Spleen (tissue), 11 donors: ENCODE measurements around the gene PLOD1. TPM values are rescaled to one million over a fixed set of nuclear protein-coding genes. Genes with fewer than 3 reads are reported as not detected.
"Not testable (repeated sequence)": the region's sequence is repeated elsewhere in the genome, so short reads cannot be mapped to it uniquely, and the experiment has no call there.

Experiments
- DNase-seq: peaks from one replicate; pipeline ENCODE4 v3.0.0-alpha.2; 2020
- H3K27ac ChIP-seq, 8 donors: fragments of 200-600 bp; sonication (generic) in 7 of 8; 1 replicate in 4 of 8; 2 replicates in 4 of 8; pipeline versions ENCODE4 v1.5.0 to v1.8.0; 2016 to 2021; ENCODE audit warnings: inconsistent platforms in 4 of 8, mild to moderate bottlenecking in 4 of 8, moderate library complexity in 1 of 8
- H3K27me3 ChIP-seq, 7 donors: fragments of 200-600 bp; sonication (generic) in 6 of 7; replicated peaks in 1 of 7; 1 replicate in 4 of 7; 2 replicates in 3 of 7; pipeline versions ENCODE4 v1.5.0 to v1.8.0; 2016 to 2021; ENCODE audit warnings: inconsistent platforms in 3 of 7, mild to moderate bottlenecking in 1 of 7
- H3K36me3 ChIP-seq, 6 donors: fragments of 200-600 bp; sonication (generic) in 5 of 6; 1 replicate in 4 of 6; 2 replicates in 2 of 6; pipeline versions ENCODE4 v1.5.0 to v1.8.0; 2016 to 2021; ENCODE audit warnings: inconsistent platforms in 2 of 6
- H3K4me1 ChIP-seq, 6 donors: fragments of 200-600 bp; sonication (generic) in 5 of 6; 1 replicate in 3 of 6; 2 replicates in 3 of 6; pipeline versions ENCODE4 v1.5.0 to v1.8.0; 2016 to 2021; ENCODE audit warnings: inconsistent platforms in 3 of 6
- H3K4me3 ChIP-seq, 8 donors: fragments of 200-600 bp; sonication (generic) in 7 of 8; 1 replicate in 4 of 8; 2 replicates in 4 of 8; pipeline versions ENCODE4 v1.5.0 to v1.8.0; 2016 to 2021; ENCODE audit warnings: inconsistent platforms in 4 of 8, mild to moderate bottlenecking in 4 of 8, moderate library complexity in 2 of 8
- H3K9me3 ChIP-seq, 8 donors: fragments of 200-600 bp; sonication (generic) in 7 of 8; 1 replicate in 4 of 8; 2 replicates in 4 of 8; pipeline versions ENCODE4 v1.5.0 to v1.8.0; 2016 to 2021; ENCODE audit warnings: inconsistent platforms in 4 of 8
- POLR2A ChIP-seq, 3 donors: fragments of 450-650 bp; IDR thresholded peaks; one replicate each; pipeline ENCODE4 v1.5.1; 2017; ENCODE audit warnings: antibody characterized with exemption in 3 of 3, mild to moderate bottlenecking in 1 of 3
- POLR2AphosphoS5 ChIP-seq, 3 donors: sonication (generic); formaldehyde crosslinking; IDR thresholded peaks; one replicate each; pipeline ENCODE4 v1.5.1; 2017; ENCODE audit warnings: antibody characterized with exemption in 3 of 3
- WGBS, 5 donors: extraction: QIAGEN DNeasy Blood & Tissue Kit in 3 of 5; methylation state at CpG; one replicate each; pipeline versions ENCODE4 v1.1.5 to v1.1.7; 2013 to 2018; 5-methylcytosine and 5-hydroxymethylcytosine counted together
- intact Hi-C: fragments of 100-400 bp; cut with DNase I; formaldehyde crosslinking; loops from one replicate; pipeline ENCODE4 v1.15.0; 2023; ENCODE audit warnings: low total_unique reads
- polyA plus RNA-seq, 3 donors: library from polyadenylated mRNA; stranded (reverse); fragments of 200-250 nt; gene quantifications; one replicate each; pipeline ENCODE4 v1.2.1, GENCODE V29; 2013
- total RNA-seq, 7 donors: library from RNA; depleted of rRNA in 3 of 7; stranded (reverse); fragments of >200 nt in 3 of 7; fragmentation: NEBNext Ultra II Directional in 4 of 7; extraction: Animal tissue kit (Norgen Biotek cat#: 25700) in 4 of 7; gene quantifications; one replicate each; pipeline versions ENCODE4 v1.1.0 to v1.2.1, GENCODE V29; 2016 to 2021
- TF ChIP-seq, protein P1 (sequence below), 11 experiments: fragments of 200-600 bp in 7 of 11; fragments of 450-650 bp in 4 of 11; sonication (generic) in 4 of 11; IDR thresholded peaks in 8 of 11; conservative IDR thresholded peaks in 3 of 11; 1 replicate in 7 of 11; 2 replicates in 4 of 11; pipeline versions ENCODE4 v1.4.0 to v1.8.0; 2016 to 2021; ENCODE audit warnings: antibody characterized with exemption in 11 of 11, inconsistent platforms in 4 of 11, mild to moderate bottlenecking in 1 of 11
- donor health status: healthy with polysubstance abuse.
- donor health status: DM: no; HTN: no; CAD: no; lungs with moderate emphysema.
- donor health status: DM: no; HTN: no; CAD: no.
- donor health status: Bipolar disorder and iron deficiency.
- donor health status: healthy.
- donor health status: DM: no; HTN: no; CAD: no.
- donor health status: DM: yes; HTN: yes; CAD: no.

The PLOD1 gene
- total and polyA plus RNA-seq, 10 donors, result 11.6 to 53.4 (median 45.7) TPM

DNA sequence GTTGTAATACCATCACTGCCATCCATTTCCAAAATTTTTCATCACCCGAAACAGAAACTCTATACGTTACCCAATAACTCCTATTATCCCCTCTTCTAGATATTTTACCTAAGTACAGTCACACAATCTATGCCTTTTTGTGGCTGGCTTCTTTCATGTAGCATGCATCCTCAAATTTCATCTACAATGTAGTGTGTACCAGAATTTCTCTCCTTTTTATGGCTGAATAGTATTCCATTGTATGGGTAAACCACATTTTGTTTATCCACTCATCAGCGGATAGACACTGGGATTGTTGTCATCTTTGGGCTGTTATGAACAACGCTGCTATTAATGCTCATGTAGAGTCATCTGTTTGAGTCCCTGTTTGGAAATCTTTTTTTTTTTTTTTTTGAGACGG lies 29.5 kb upstream of the PLOD1 start:
- WGBS, 5 donors, result 92 to 97% (median 94%) methylated on average over 5 of the region's 5 CpGs
- no peaks in the 10 kb centered on the region for H3K9me3 ChIP-seq
- intact Hi-C loops, result no loop called here
- no peak overlapping the region for H3K27ac ChIP-seq
- no peak for DNase-seq
- H3K4me3 ChIP-seq, result no peak overlapping the region
- H3K27me3 ChIP-seq, result peaks cover 0 to 15% (median 0%) of the 10 kb centered on the region in 7 donors
- peaks cover 0 to 41% (median 13%) of the 10 kb centered on the region in 6 donors for H3K4me1 ChIP-seq
- H3K36me3 ChIP-seq, result no peaks in the 10 kb centered on the region
- TF ChIP-seq POLR2A (IDR thresholded peaks at IDR 0.05), result no peak
- TF ChIP-seq POLR2AphosphoS5 (IDR thresholded peaks at IDR 0.05), result no peak
- TF ChIP-seq, protein P1, sequence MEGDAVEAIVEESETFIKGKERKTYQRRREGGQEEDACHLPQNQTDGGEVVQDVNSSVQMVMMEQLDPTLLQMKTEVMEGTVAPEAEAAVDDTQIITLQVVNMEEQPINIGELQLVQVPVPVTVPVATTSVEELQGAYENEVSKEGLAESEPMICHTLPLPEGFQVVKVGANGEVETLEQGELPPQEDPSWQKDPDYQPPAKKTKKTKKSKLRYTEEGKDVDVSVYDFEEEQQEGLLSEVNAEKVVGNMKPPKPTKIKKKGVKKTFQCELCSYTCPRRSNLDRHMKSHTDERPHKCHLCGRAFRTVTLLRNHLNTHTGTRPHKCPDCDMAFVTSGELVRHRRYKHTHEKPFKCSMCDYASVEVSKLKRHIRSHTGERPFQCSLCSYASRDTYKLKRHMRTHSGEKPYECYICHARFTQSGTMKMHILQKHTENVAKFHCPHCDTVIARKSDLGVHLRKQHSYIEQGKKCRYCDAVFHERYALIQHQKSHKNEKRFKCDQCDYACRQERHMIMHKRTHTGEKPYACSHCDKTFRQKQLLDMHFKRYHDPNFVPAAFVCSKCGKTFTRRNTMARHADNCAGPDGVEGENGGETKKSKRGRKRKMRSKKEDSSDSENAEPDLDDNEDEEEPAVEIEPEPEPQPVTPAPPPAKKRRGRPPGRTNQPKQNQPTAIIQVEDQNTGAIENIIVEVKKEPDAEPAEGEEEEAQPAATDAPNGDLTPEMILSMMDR (IDR thresholded peaks at IDR 0.05 in 8 of 11, conservative IDR thresholded peaks at IDR 0.05 in 3 of 11), result no peak

DNA sequence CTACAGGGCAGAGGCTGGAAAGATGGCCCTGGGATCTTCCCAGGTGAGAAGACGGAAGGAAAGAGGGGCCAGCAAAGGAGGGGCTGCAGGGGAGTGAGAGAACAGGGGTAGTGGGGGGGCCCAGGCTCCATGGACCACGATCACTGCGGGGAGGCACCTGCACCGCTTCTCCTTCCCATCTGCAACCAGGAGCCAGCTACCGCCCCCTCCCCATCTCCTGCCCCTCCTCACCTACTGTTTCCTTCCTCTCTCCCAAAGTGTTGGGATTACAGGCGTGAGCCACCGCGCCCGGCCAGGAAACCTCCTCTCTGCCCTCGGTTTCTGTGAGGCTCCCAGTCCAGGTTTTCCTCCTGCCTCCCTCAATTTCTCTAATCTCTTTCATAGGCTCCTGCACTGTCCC lies 27.6 kb upstream of the PLOD1 start:
- Histone ChIP-seq H3K27ac (no peak overlapping the region), H3K4me1 (peaks cover 0 to 51% (median 14%) of the 10 kb centered on the region in 6 donors), H3K36me3 (no peaks in the 10 kb centered on the region), H3K9me3 (no peaks in the 10 kb centered on the region), H3K27me3 (no peaks in the 10 kb centered on the region), H3K4me3 (no peak overlapping the region)
- no peak for TF ChIP-seq POLR2A (IDR thresholded peaks at IDR 0.05)
- TF ChIP-seq POLR2AphosphoS5 (IDR thresholded peaks at IDR 0.05), result no peak
- TF ChIP-seq, protein P1 (IDR thresholded peaks at IDR 0.05 in 8 of 11, conservative IDR thresholded peaks at IDR 0.05 in 3 of 11), result no peak
- 63 to 76% (median 72%) methylated on average over 10 of the region's 10 CpGs for WGBS, 5 donors
- intact Hi-C loops, result no loop called here
- DNase-seq, result peak; percentile 81

DNA sequence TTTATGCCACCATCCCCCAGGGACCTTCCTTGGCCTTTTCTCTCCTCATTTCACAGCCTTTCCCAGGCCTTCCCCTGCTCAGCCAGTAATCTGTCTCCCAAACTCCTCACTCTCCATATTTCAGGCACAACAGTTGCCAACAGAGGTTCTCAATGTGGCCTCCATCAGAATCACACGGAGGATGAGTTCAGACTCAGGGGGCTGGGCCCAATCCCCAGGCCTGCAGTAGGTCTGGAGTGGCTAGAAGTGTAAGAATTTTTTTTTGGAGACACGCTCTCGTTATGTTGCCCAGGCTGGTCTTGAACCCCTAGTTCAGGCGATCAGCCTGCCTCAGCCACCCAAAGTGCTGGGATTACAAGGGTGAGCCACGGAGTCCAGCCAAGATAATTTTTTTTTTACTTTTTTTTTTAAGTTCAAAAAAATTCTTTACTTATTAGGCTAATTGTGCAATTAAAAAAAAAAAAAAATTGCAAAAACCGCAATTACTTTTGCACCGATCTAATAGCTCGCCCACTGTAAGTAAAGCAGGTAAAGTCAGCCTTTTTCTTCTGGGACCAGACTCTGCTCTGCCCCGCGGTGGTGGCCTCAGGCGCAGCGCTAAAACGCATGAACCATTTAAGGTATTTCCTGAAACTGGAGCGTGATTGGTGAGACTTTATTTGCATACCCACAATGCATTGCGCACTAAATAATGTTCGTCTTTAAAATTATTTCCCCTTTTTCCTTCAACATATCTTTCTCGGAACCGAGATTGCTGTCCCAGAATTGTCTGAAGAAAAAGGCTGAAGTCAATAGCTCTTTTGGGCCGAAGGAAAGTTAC lies 27.0 kb upstream of the PLOD1 start:
- intact Hi-C loops, result no loop called here
- TF ChIP-seq POLR2A (IDR thresholded peaks at IDR 0.05) (no peak), POLR2AphosphoS5 (IDR thresholded peaks at IDR 0.05) (peak in 1 of 3 donors; percentile 70)
- TF ChIP-seq, protein P1 (IDR thresholded peaks at IDR 0.05 in 8 of 11, conservative IDR thresholded peaks at IDR 0.05 in 3 of 11), result peak; percentile 81 to 99 (median 94)
- 15 to 20% (median 17%) methylated on average over 19 of the region's 19 CpGs for WGBS, 5 donors
- Histone ChIP-seq H3K4me3 (peak overlapping the region in 3 of 8 donors; percentile 54 to 79 (median 59)), H3K9me3 (no peaks in the 10 kb centered on the region), H3K27me3 (no peaks in the 10 kb centered on the region), H3K27ac (peak overlapping the region; percentile 95 to 99 (median 98)), H3K4me1 (peaks cover 0 to 51% (median 14%) of the 10 kb centered on the region in 6 donors), H3K36me3 (no peaks in the 10 kb centered on the region)
- DNase-seq, result peak; percentile 94

DNA sequence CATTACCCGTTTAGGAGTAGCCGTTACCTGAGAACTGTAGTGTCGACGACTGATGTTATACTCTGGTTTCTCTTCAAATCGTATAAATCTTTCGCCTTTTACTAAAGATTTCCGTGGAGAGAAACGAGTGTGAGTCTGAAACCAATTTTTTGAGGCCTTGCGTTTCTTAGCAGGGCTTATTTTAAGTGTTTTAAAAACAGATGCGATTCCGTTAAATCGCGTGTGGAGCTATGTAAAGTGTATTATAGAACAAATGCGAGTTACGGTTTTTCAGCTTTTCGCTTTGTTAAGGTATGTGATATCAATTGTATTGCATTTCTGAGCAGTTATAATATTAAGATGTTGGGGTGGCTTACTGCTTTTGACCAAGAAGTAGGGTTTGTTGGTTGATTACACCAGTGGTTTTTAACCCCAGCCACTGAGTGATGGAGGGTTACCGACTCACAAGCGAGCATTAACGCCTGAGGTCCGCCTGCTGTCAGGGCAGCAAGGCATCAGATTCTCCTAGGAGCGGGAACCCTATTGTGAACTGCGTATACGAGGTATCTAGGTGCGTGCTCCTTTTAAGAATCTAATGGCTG lies 26.3 kb upstream of the PLOD1 start:
- DNase-seq, result no peak
- Histone ChIP-seq H3K4me1 (peaks cover 0 to 51% (median 16%) of the 10 kb centered on the region in 6 donors), H3K27ac (peak overlapping the region; percentile 95 to 99 (median 98)), H3K36me3 (no peaks in the 10 kb centered on the region), H3K27me3 (no peaks in the 10 kb centered on the region), H3K4me3 (peak overlapping the region; percentile 24 to 79 (median 56)), H3K9me3 (no peaks in the 10 kb centered on the region)
- intact Hi-C loops, result no loop called here
- 0 to 1% (median 0%) methylated on average over 24 of the region's 24 CpGs for WGBS, 5 donors
- TF ChIP-seq, protein P1 (IDR thresholded peaks at IDR 0.05 in 8 of 11, conservative IDR thresholded peaks at IDR 0.05 in 3 of 11), result no peak
- TF ChIP-seq POLR2A (IDR thresholded peaks at IDR 0.05) (peak; percentile 89 to 99 (median 98)), POLR2AphosphoS5 (IDR thresholded peaks at IDR 0.05) (peak in 1 of 3 donors; percentile 100)

DNA sequence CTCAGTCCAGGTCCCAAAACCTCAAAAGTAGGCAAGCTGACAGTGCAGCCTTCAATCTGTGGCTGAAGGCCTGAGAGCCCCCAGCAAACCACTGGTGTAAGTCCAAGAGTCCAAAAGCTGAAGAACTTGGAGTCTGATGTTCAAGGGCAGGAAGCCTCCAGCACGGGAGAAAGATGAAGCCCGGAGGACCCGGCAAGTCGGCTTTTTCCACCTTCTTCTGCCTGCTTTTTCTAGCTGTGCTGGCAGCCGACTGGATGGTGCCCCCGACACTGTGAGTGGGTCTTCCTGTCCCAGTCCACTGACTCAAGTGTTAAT lies 23.6 kb upstream of the PLOD1 start:
- Histone ChIP-seq H3K27ac (peak overlapping the region in 2 of 8 donors; percentile 98 to 99), H3K4me1 (peaks cover 0 to 42% (median 16%) of the 10 kb centered on the region in 6 donors)
- intact Hi-C loops, H3K27me3 ChIP-seq, H3K9me3 ChIP-seq, H3K4me3 ChIP-seq, H3K36me3 ChIP-seq, DNase-seq: not testable (repeated sequence)
- WGBS, 5 donors, result 73 to 84% (median 78%) methylated on average over 6 of the region's 6 CpGs
